ENCODE results near the gene FAT2.

The FAT2 gene

DNA sequence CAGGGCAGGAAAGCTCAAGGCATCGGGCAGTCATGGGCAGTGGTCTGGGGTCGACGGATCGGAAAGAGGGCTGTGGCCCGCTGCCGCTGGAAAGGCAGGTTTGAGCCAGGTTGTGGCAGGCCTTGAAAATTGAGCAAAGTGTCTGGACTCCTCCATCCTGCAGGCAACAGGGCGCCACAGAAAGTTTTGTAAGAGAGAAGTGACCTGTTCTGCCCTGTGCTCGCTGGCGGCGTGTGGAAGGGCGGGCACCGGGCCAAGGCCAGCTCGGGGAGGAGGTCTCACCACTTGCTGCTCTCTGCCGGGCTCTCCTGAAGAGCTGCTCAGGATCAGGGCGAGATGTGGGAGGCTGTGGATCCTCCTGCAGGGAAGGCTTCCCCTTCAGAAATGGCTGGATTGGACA lies 41.4 kb upstream of the FAT2 start:
- Mint-ChIP-seq H3K4me1 (no peaks in the 10 kb centered on the region), H3K4me3 (no peak overlapping the region), H3K36me3 (ENCODE audit: low read depth) (no peaks in the 10 kb centered on the region), H3K27ac (no peak overlapping the region), H3K27me3 (ENCODE audit: low read depth) (peaks cover 18% of the 10 kb centered on the region), H3K9me3 (no peaks in the 10 kb centered on the region)
- TF ChIP-seq, protein P1, sequence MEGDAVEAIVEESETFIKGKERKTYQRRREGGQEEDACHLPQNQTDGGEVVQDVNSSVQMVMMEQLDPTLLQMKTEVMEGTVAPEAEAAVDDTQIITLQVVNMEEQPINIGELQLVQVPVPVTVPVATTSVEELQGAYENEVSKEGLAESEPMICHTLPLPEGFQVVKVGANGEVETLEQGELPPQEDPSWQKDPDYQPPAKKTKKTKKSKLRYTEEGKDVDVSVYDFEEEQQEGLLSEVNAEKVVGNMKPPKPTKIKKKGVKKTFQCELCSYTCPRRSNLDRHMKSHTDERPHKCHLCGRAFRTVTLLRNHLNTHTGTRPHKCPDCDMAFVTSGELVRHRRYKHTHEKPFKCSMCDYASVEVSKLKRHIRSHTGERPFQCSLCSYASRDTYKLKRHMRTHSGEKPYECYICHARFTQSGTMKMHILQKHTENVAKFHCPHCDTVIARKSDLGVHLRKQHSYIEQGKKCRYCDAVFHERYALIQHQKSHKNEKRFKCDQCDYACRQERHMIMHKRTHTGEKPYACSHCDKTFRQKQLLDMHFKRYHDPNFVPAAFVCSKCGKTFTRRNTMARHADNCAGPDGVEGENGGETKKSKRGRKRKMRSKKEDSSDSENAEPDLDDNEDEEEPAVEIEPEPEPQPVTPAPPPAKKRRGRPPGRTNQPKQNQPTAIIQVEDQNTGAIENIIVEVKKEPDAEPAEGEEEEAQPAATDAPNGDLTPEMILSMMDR (IDR thresholded peaks at IDR 0.05; ENCODE audit: unreplicated experiment in 3 of 3), result no peak

DNA sequence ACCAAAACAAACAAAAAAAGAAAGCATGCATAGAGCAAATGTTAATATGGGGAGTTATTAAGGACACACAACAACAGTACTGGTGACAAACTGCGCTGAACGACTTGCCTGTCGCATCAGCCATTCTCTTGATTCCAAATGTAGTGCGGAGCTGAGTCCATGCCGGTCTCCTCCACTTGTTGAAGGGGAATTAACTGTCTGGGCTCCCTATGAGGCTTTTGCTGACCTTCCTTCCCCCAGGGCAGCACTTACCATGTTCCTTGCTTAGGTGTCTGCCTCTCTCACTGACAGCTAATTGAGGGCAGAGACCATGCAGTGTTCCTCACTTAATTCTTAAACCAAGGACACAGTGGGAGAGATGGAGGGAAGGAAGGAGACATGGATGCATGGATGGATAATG lies 40.8 kb upstream of the FAT2 start:
- no peaks in the 10 kb centered on the region for H3K9me3 Mint-ChIP-seq
- H3K27me3 Mint-ChIP-seq (ENCODE audit: low read depth), result peaks cover 18% of the 10 kb centered on the region
- no peaks in the 10 kb centered on the region for H3K4me1 Mint-ChIP-seq
- TF ChIP-seq, protein P1 (IDR thresholded peaks at IDR 0.05; ENCODE audit: unreplicated experiment in 3 of 3), result no peak
- no peaks in the 10 kb centered on the region for H3K36me3 Mint-ChIP-seq (ENCODE audit: low read depth)
- no peak overlapping the region for H3K4me3 Mint-ChIP-seq
- no peak overlapping the region for H3K27ac Mint-ChIP-seq

DNA sequence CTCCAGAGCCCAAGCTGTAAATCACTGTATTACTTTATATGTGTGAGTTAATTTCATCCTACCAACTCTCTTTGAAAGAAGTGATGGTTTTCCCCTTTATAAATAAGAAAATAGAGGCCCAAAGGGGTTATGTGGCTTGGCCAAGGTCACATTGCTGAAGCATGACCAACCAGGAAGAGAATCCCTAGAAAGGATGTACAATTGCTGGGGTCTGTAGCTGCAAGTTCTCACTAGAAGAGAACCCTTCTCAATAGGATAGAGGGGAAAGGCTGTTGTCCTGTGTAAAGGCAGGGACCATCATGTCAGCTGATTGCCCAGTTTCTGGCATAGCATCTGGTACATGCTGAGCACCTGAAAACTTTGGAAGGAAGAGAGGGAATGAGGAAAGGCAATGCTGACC lies 39.0 kb upstream of the FAT2 start:
- TF ChIP-seq, protein P1 (IDR thresholded peaks at IDR 0.05; ENCODE audit: unreplicated experiment in 3 of 3), result no peak
- H3K27me3 Mint-ChIP-seq (ENCODE audit: low read depth), result peaks cover 10% of the 10 kb centered on the region
- H3K9me3 Mint-ChIP-seq, result no peaks in the 10 kb centered on the region
- no peaks in the 10 kb centered on the region for H3K36me3 Mint-ChIP-seq (ENCODE audit: low read depth)
- no peak overlapping the region for H3K4me3 Mint-ChIP-seq
- no peak overlapping the region for H3K27ac Mint-ChIP-seq
- H3K4me1 Mint-ChIP-seq, result no peaks in the 10 kb centered on the region

DNA sequence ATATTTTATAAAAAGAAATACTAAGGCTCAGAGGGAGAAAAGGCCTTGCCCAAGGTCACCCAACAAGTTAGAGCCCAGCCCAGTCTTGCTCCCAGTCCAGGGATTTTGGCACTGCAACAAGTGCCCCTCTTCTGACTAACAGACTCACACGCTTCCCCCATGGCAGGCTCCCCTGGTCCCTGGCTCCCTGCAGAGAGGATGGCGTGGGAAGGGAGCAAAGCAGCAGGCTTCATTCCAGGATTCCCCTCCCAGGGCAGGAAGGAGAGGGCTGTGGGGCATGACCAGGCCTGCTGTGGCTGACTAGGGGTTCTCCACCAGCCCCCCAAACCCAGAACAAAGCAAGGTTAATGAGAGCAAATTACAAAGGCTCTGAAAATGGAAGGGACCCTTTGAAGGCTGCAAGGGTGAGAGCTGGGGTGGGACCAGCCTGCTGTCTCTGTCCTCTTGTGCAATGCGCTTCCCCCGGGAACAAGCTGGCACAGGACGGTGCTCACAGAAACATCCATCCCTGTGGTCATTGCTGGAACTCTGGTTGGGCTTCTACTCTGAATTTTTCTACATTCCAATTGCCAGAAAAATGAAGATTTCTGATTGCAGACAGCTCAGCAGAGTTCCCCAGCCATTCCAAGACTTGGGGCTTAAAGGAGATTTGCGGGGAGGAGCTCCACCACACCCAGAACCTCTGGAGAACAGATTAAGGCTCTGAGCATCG lies 37.1 kb upstream of the FAT2 start:
- TF ChIP-seq, protein P1 (IDR thresholded peaks at IDR 0.05; ENCODE audit: unreplicated experiment in 3 of 3), result no peak
- peaks cover 5% of the 10 kb centered on the region for H3K27me3 Mint-ChIP-seq (ENCODE audit: low read depth)
- H3K36me3 Mint-ChIP-seq (ENCODE audit: low read depth), result no peaks in the 10 kb centered on the region
- peaks cover 6% of the 10 kb centered on the region for H3K4me1 Mint-ChIP-seq
- no peak overlapping the region for H3K27ac Mint-ChIP-seq
- H3K4me3 Mint-ChIP-seq, result no peak overlapping the region
- H3K9me3 Mint-ChIP-seq, result no peaks in the 10 kb centered on the region

DNA sequence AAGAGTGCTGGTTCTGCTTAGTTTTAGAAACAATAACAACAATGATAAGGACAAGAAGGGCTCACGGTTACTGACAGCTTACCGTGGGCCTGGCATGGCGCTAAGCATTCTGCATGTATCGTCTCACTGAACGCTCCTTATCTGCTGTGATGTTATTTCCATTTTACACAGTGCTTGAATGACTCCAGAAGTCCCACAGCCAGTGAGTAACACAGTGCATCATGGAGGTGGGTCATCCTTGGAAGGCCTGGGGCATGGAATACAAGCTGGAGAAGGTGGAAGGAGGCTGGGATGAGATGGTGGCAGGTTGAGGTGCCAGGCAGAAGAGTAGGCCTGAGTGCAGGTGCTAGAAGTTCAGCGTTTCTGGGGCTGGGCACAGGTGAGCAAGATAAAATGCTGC lies 36.5 kb upstream of the FAT2 start:
- Mint-ChIP-seq H3K9me3 (no peaks in the 10 kb centered on the region), H3K4me3 (no peak overlapping the region), H3K27me3 (ENCODE audit: low read depth) (peaks cover 5% of the 10 kb centered on the region), H3K27ac (no peak overlapping the region), H3K4me1 (peaks cover 6% of the 10 kb centered on the region), H3K36me3 (ENCODE audit: low read depth) (no peaks in the 10 kb centered on the region)
- TF ChIP-seq, protein P1 (IDR thresholded peaks at IDR 0.05; ENCODE audit: unreplicated experiment in 3 of 3), result no peak

DNA sequence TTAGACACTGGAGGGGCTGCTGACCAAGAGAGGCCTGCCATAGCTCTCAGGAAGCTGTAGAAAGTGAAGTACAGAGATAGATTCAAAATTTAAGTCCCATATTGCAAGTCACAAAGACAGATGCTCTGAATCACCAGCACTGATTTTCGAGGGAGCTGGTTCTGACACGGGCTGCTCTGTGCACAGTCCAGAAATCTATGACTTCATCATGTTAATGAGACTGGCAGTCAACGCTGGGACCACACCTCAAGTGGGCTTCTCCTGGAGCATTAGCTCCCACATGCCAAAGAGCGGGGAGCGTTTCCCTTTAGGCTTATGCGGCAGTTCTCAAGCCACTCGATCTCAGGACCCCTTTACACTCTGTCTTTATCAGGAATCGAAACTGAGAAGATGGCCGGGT lies 34.2 kb upstream of the FAT2 start:
- H3K27me3 Mint-ChIP-seq (ENCODE audit: low read depth), result peaks cover 15% of the 10 kb centered on the region
- H3K4me1 Mint-ChIP-seq, result peaks cover 14% of the 10 kb centered on the region
- H3K36me3 Mint-ChIP-seq (ENCODE audit: low read depth), result no peaks in the 10 kb centered on the region
- no peak overlapping the region for H3K4me3 Mint-ChIP-seq
- no peak overlapping the region for H3K27ac Mint-ChIP-seq
- no peaks in the 10 kb centered on the region for H3K9me3 Mint-ChIP-seq
- TF ChIP-seq, protein P1 (IDR thresholded peaks at IDR 0.05; ENCODE audit: unreplicated experiment in 3 of 3), result no peak

All from nephron (organoid).